CD4-positive, alpha-beta T cell treated with Interleukin-4 for 1 hour (primary cell): Measurements from ENCODE around the gene TRPV2.
"Not testable (repeated sequence)": the region's sequence is repeated elsewhere in the genome, so short reads cannot be mapped to it uniquely, and the experiment has no call there.

Experiments used
- DNase-seq, 2 donors: peaks; one replicate each; pipeline ENCODE4 v3.0.0-alpha.2; 2020 to 2022

Gene TRPV2, protein sequence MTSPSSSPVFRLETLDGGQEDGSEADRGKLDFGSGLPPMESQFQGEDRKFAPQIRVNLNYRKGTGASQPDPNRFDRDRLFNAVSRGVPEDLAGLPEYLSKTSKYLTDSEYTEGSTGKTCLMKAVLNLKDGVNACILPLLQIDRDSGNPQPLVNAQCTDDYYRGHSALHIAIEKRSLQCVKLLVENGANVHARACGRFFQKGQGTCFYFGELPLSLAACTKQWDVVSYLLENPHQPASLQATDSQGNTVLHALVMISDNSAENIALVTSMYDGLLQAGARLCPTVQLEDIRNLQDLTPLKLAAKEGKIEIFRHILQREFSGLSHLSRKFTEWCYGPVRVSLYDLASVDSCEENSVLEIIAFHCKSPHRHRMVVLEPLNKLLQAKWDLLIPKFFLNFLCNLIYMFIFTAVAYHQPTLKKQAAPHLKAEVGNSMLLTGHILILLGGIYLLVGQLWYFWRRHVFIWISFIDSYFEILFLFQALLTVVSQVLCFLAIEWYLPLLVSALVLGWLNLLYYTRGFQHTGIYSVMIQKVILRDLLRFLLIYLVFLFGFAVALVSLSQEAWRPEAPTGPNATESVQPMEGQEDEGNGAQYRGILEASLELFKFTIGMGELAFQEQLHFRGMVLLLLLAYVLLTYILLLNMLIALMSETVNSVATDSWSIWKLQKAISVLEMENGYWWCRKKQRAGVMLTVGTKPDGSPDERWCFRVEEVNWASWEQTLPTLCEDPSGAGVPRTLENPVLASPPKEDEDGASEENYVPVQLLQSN

DNA sequence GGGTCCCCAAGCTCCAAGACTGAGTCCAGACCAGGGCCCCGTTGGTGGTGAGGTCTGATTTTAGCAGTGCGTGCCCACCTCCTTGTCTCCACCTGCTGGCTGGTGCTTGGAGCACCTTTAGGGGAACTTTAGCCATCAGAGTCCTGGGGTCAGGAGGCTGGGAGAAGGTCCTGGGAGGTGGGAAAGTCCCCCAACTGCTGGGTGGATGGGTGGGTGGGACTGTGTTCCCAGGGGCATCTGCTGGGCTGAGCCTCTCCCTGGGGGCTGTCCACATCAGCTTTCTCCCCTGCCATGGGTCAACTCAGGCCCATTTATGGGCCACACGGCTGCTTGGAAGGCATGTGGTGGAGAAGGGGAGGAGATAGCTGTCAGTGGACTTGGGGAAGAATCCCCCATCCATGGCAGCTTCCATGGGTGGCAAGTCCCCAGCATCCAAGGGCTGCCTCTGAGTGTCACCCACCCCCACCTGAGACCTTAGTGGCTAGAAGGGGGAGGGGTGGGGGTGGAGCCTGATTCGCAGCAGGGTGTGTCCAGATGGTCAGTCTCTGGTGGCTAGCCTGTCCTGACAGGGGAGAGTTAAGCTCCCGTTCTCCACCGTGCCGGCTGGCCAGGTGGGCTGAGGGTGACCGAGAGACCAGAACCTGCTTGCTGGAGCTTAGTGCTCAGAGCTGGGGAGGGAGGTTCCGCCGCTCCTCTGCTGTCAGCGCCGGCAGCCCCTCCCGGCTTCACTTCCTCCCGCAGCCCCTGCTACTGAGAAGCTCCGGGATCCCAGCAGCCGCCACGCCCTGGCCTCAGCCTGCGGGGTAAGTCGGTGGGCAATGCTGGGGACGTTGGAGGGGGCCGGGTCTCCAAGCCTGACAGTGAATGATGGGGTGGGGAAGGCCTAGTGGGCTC lies at the start of gene TRPV2:
Gene TRPV2 (plus strand): TSS at position 541 of the 894 bp plus-strand sequence. CDS start 2,098 bp downstream, outside the sequence.
- peak; percentile 59 to 62 for DNase-seq

DNA sequence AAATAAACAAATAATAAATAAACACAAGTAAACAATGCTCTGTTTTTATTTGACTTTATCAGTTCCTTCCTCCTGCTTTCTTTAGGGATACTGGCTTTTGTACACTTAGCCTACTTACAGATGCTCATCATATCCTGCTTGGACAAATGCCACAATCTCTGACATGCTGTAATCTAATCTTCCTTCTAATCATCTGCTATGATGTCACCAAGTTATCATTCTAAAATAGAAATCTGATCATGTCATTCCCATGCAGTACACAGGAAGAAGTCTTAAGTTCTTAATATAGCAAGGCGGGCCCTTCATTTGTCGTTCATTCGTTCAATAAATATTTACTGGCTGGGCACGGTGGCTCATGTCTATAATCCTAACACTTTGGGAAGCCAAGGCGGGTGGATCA lies 43.6 kb upstream of the TRPV2 start:
- no peak for DNase-seq

DNA sequence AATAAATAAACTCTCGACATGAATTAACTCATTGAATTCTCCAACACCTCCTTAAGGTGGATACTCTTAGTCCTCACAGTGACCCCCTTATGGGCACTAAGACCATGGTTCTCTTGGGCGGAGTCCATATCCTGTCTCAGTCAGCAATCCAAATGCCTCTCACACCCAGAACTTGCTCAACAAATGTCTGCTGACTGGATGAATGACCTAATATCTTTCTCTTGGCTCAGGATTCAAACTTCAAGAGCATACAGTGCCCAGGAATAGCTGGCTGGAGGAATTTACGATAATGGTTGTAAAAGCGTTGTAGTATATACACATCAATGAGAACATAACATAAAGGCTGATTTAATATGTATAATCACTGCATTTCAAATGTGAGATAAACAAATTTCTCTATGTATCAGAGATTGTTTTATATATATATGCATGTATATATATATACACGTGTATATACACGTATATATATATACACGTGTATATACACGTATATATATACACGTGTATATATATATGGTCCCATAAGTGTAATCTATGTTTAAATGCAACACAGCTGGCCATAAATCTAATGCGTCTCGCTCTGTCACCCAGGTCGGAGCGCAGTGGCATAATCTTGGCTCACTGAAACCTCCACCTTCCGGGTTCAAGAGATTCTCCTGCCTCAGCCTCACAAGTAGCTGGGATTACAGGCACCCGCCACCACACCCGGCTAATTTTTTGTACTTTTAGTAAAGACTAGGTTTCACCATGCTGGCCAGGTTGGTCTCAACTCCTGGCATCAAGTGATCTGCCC lies 41.0 kb upstream of the TRPV2 start:
- no peak for DNase-seq

DNA sequence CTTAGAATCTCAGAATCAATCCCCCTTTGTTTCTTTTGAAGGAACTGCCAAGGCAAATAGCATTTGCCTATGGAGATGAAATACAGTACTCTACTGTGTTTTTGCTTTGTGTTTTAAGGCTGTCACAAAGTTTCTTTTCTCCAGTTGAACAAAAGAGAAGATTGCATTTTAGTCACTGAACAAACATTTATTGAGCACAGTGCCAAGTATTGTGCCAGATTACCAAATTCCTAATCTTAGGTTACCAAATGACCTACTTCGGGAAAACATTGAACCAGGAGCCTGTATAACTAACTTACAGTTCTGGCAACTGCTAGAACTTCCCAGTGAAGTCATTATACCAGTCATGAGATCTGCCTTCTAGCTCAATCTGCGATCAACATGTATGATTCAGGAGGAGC lies 37.4 kb upstream of the TRPV2 start:
- DNase-seq = no peak

DNA sequence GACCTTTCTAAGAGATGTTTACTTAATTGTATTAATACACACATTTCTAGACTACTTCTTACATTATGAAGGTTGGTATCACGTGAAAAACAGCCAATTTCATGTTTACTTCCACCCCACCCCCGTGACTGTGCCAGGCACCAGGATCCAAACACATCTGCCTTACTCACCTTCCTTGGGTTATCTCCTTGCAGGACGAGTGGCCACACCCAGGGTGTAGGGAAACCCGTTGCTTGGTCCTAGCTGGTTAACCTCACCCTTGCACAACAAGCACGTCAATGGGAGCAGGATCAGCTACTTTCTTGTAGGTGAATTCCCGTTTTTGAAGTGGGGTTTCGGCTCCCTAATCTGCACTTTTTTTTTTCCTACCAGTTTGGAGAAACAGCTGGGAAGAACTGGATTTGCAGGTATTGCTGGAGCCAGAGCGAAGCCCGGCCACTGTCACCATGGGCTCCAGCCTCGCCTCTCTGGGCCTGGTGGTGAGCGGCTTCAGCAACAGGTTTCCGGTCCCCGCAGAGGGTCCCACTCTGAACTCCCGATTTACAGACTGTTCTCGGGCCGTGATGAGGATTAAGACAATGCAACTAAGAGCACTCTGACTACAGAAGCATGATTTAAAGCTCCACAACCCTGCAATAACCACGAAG lies 36.6 kb upstream of the TRPV2 start:
- no peak for DNase-seq

DNA sequence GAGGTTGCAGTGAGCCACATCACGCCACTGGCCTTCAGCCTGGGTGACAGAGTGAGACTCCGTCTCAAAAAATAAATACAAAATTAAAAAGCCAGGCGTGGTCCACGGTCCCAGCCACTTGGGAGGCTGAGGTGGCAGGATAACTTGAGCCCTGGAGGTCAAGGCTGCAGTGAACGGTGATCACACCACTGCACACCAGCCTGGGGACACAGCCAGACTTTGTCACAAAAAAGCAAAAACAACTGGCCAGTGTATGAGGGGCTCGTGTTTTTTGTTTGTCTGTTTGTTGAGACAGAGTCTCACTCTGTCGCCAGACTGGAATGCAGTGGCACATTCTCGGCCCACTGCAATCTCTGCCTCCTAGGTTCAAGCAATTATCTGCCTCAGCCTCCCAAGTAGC lies 35.7 kb upstream of the TRPV2 start:
- no peak for DNase-seq

DNA sequence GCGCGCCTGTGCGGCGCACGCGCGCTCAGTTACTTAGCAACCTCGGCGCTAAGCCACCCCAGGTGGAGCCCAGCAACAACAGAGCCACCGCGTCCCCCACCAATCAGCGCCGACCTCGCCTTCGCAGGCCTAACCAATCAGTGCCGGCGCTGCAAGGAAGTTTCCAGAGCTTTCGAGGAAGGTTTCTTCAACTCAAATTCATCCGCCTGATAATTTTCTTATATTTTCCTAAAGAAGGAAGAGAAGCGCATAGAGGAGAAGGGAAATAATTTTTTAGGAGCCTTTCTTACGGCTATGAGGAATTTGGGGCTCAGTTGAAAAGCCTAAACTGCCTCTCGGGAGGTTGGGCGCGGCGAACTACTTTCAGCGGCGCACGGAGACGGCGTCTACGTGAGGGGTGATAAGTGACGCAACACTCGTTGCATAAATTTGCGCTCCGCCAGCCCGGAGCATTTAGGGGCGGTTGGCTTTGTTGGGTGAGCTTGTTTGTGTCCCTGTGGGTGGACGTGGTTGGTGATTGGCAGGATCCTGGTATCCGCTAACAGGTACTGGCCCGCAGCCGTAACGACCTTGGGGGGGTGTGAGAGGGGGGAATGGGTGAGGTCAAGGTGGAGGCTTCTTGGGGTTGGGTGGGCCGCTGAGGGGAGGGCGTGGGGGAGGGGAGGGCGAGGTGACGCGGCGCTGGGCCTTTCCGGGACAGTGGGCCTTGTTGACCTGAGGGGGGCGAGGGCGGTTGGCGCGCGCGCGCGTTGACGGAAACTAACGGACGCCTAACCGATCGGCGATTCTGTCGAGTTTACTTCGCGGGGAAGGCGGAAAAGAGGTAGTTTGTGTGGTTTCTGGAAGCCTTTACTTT lies 34.5 kb upstream of the TRPV2 start, which contains the start of gene UBB:
Gene UBB (plus strand): TSS at position 452 of the 856 bp plus-strand sequence. CDS start 817 bp downstream, outside the sequence.
- peak; percentile 98 to 99 for DNase-seq

DNA sequence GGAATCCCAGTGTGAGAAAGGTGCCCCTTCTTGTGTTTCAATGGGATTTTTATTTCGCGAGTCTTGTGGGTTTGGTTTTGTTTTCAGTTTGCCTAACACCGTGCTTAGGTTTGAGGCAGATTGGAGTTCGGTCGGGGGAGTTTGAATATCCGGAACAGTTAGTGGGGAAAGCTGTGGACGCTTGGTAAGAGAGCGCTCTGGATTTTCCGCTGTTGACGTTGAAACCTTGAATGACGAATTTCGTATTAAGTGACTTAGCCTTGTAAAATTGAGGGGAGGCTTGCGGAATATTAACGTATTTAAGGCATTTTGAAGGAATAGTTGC lies 33.9 kb upstream of the TRPV2 start:
- no peak for DNase-seq

DNA sequence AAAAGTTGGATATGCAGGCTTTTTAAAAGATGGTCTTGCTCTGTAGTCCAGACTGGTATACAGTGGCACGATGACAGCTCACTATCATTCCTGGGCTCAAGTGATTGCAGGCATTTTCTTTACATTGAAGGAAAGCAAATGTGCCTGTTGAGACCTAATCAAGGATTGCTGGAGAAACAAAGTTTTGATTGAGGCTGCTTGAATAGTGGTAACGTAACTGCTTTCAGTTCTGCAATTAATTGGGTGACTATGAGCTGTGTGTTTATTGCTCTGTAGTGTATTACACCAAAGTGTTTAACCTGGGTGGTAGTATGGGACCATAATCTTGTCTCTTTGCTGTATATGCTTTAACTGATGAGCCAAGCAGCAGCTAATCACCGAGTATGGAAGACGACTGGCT lies 32.2 kb upstream of the TRPV2 start:
- DNase-seq = peak in 1 of 2 donors; percentile 16

DNA sequence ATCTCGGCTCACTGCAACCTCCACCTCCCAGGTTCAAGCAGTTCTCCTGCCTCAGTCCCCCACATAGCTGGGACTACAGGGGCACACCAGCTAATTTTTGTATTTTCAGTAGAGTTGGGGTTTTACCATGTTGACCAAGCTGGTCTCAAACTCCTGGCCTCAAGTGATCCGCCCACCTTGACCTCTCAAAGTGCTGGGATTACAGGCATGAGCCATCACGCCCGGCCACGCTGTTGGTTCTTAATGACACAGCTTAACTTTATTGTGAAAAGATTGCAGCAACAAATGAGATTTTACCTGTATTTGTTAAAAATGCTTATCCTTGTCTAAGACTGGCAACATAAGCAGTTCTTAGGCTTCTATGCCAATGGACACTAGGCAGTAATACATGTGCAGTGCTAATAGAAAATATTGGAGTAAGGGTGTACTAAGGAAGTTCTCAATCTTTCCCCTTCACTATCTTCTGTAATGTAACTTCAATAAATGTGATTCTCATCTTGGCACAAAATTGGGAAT lies 31.5 kb upstream of the TRPV2 start:
- no peak for DNase-seq

DNA sequence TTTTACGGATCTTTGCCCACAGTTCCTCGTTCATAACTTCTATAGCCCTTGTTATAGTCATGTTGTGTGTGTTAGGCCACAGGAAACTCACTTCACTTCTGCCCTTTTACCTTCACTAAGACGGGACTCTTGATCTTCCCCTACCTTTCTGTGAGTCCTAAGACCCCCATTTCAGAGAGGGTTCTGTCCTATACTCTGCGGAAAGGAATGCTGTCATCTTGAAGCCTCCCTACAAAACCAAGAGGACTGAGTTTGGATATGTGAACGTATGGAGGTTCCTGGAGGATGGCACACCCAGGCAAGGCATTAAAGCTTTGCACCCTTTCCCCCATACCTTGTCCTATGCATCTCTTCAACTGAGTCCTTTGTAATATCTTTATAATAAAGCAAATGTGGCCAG lies 30.8 kb upstream of the TRPV2 start:
- no peak for DNase-seq

DNA sequence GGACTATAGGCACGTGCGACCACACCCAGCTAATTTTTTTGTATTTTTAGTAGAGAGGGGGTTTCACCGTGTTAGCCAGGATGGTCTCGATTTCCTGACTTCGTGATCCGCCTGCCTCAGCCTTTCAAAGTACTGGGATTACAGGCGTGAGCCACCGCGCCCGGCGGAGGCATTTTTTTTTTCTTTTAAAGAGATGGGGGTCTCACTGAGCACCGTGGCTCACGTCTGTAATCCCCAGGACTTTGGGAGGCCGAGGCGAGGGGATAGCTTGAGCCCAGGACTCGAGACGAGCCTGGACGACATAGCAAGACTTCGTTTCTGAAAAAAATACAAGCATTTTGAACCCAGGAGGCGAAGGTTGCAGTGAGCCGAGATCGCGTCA lies 29.3 kb upstream of the TRPV2 start:
- DNase-seq = not testable (repeated sequence)

DNA sequence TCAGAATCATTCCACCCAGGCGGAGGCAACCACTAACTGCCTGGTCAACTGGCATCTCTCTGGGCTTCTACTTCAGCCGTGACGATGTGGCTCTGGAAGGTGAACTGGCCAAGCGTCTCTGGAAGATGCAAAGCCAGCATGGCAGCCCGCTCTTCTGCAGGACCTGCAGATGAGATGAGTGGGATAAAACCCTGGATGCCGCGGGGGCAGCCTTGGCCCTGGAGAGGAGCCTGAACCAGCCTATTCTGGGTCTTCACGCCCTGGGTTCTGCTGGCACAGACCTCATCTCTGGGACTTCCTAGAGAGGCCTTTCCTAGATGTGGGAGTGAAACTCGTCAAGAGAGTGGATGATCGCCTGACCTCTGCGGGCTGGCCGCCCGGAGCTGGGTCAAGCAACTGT lies 23.9 kb upstream of the TRPV2 start:
- no peak for DNase-seq

DNA sequence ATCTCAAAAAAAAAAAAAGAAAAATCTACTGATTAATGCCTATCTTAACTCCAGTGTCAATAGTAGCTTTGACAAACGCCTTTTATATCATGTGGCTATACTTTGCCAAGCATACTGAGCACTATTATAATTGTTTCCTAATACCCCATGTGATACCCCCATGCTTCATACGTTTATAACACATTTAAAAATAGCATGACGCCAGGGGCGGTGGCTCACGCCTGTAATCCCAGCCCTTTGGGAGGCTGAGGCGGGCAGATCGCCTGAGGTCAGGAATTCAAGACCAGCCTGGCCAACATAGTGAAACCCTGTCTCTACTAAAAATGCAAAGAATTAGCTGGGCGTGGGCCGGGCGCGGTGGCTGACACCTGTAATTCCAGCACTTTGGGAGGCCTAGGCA lies 22.9 kb upstream of the TRPV2 start:
- DNase-seq = not testable (repeated sequence)

DNA sequence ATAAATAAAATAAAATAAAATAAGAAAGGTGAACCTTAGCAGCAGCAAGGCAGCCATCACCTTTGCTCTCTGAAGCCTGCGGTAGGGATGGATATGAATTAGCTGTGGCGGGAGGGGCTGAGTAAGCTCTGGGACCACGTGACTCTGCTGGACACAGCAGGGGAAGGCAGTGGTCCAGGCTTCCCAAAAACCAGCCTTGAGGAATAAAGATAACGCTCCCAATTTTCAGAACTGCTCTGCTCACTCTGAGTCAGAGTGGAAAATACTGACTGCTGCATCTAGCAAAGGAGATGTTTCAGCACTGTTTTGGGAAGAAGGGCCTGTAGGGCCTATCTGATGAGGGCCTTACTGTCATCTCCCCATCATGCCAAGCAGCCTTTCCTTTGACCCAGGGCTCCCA lies 19.5 kb upstream of the TRPV2 start:
- DNase-seq = not testable (repeated sequence)

DNA sequence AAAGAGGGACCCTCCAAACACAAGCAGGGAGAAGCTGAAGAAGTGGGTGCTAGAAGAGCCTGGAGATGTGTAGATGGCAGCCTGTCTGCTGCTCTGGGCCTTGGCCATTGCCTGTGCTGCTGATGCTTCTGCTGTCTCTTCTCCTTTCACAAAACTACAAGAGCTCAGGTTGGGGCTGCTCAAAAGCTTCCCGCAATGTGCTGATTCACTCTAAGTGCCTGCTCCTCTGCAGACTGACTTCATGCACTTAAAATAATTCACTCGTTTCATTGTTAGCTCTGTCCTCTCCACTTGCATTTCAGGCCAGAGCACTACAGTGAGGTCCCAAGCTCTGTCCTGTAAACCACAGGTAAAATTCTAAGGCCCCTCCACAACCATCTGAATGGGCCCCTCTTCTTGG lies 18.7 kb upstream of the TRPV2 start:
- DNase-seq = not testable (repeated sequence)

DNA sequence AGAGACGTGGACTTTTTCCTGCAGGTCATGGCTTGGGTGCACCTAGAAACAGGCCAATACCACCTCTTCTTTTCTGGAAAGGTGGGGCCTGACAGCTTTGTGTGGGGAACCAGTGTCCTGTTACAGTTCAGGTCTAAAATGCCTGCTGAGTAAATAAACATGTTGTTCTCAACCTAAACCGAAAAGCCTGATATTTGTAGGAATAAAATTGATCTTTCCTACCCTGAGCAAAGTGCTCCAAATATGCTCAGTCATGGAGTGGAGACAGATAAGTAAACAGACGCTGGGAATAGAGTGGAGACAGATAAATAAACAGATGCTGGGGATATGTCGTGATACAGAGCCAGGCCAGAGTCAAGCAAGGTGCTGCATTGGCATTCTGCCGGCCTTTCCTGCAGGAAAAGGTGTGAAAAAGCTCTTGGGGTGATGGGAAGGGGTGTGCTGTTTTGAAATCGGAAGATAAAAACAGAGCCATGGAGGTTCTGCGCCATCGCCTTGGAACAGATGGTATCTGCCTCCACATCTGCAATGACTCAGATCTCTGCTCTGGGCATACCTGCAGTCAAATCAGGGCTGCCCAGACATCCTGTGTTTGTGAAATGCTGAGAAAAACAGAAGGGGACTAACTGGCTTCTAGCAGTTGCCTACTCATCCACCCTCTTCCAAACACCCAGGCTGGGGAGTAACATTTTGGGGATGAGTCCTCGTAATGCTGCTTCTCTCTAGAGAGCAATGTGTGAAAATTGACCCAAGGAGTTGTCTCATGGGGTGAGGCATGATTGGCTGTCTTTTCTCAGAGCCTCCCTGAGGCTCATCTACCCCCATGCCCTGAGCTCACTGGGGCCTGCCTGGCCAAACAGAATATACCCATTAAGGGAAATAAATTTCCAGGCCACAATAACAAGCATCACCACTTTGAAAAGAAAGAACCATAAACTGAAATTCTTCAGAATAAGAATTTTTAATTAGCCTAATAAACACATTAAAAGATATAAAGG lies 16.8 kb upstream of the TRPV2 start:
- DNase-seq = no peak

DNA sequence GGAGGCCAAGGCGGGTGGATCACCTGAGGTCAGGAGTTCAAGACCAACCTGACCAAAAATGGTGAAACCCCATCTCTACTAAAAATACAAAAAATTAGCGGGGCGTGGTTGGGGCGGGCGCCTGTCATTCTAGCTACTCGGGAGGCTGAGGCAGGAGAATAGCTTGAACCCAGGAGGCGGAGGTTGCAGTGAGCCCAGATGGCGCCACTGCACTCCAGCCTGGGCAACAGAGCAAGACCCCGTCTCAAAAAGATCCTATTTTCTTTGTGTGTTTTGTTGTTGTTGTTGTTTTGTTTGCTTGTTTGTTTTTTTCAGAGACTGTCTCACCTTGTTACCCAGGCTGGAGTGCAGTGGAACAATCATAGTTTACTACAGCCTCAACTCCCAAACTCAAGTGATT lies 11.5 kb upstream of the TRPV2 start:
- DNase-seq = not testable (repeated sequence)
